DND-41 (cell line): ENCODE measurements around the gene MATN1.

Experiments
- CTCF ChIP-seq: IDR thresholded peaks from 2 replicates; pipeline ENCODE4 v1.5.1; 2012; ENCODE audit warnings: borderline replicate concordance, low read length, moderate library complexity, mild to moderate bottlenecking; ENCODE audit not compliant: poor library complexity, severe bottlenecking; ENCODE audit errors: extremely low read depth
- EZH2 ChIP-seq: IDR thresholded peaks from 3 replicates; pipeline ENCODE4 v1.6.1; 2012; ENCODE audit warnings: borderline replicate concordance, low read depth, mild to moderate bottlenecking, moderate library complexity, low read length, inconsistent platforms; ENCODE audit not compliant: severe bottlenecking

- TF ChIP-seq EZH2 = no peak
- TF ChIP-seq CTCF = no peak
Observed at GRCh38 chr1:30716646-30717045, 6.7 kb downstream of the MATN1 start.
